DMS53 (cell line): ENCODE measurements around the gene ITPR2.
"Not testable (repeated sequence)": the region's sequence is repeated elsewhere in the genome, so short reads cannot be mapped to it uniquely, and the experiment has no call there.

ENCODE experiments used
- DNase-seq: peaks from one replicate; lab custom pipeline; 2025; lab: John Stamatoyannopoulos, UW

The ITPR2 gene

GRCh38 chr12:26443309-26443708 is 389.7 kb downstream of the ITPR2 start:
- DNase-seq, result no peak

- DNase-seq, result no peak
These were observed 391.6 kb downstream of the ITPR2 start for GRCh38 chr12:26441434-26441833.

GRCh38 chr12:26435069-26435404 is 398.0 kb downstream of the ITPR2 start:
- DNase-seq, result no peak

- peak; percentile 90 for DNase-seq
These were observed 398.5 kb downstream of the ITPR2 start for GRCh38 chr12:26434299-26435068.

- not testable (repeated sequence) for DNase-seq
These were observed 399.3 kb downstream of the ITPR2 start for GRCh38 chr12:26433701-26434100.

- DNase-seq, result peak; percentile 36
These were observed 401.8 kb downstream of the ITPR2 start for GRCh38 chr12:26431211-26431610.

- DNase-seq, result not testable (repeated sequence)
These were observed 402.4 kb downstream of the ITPR2 start for GRCh38 chr12:26430596-26430995.

- peak; percentile 47 for DNase-seq
These were observed 403.8 kb downstream of the ITPR2 start for GRCh38 chr12:26429070-26429691.

GRCh38 chr12:26428420-26428819 is 404.6 kb downstream of the ITPR2 start:
- no peak for DNase-seq

GRCh38 chr12:26426652-26427051 is 406.3 kb downstream of the ITPR2 start:
- DNase-seq, result no peak

- no peak for DNase-seq
These were observed 407.3 kb downstream of the ITPR2 start for GRCh38 chr12:26425587-26426260.

GRCh38 chr12:26422839-26423398 is 410.1 kb downstream of the ITPR2 start:
- no peak for DNase-seq

- DNase-seq, result no peak
These were observed 416.4 kb downstream of the ITPR2 start for GRCh38 chr12:26416550-26416949.

GRCh38 chr12:26410689-26411088 is 422.3 kb downstream of the ITPR2 start:
- no peak for DNase-seq

GRCh38 chr12:26406813-26407212 is 426.2 kb downstream of the ITPR2 start:
- DNase-seq, result no peak

- DNase-seq, result no peak
These were observed 426.6 kb downstream of the ITPR2 start for GRCh38 chr12:26406391-26406790.

GRCh38 chr12:26403601-26404000 is 429.4 kb downstream of the ITPR2 start:
- no peak for DNase-seq

- DNase-seq, result peak; percentile 89
These were observed 430.3 kb downstream of the ITPR2 start for GRCh38 chr12:26402648-26403047.

- no peak for DNase-seq
These were observed 431.1 kb downstream of the ITPR2 start for GRCh38 chr12:26401874-26402273.

- no peak for DNase-seq
These were observed 432.4 kb downstream of the ITPR2 start for GRCh38 chr12:26400627-26401026.

- DNase-seq, result no peak
These were observed 433.6 kb downstream of the ITPR2 start for GRCh38 chr12:26399381-26399780.

- no peak for DNase-seq
These were observed 436.6 kb downstream of the ITPR2 start for GRCh38 chr12:26396402-26396801.

GRCh38 chr12:26389343-26389742 is 443.7 kb downstream of the ITPR2 start:
- no peak for DNase-seq
